HFFc6 (cell line): ENCODE measurements around the gene SALL3. TPM values are rescaled to one million over a fixed set of nuclear protein-coding genes. Genes with fewer than 3 reads are reported as not detected.

Experiments
- DNase-seq: peaks from one replicate; pipeline ENCODE4 v3.0.0-alpha.2; 2018
- H3K27ac Mint-ChIP-seq: 2 replicates; pipeline ENCODE4 v1.8.0; 2020; ENCODE audit warnings: mild to moderate bottlenecking, mixed read lengths
- H3K27me3 Mint-ChIP-seq: 2 replicates; pipeline ENCODE4 v1.8.0; 2021; ENCODE audit warnings: mild to moderate bottlenecking, moderate library complexity, mixed read lengths; ENCODE audit not compliant: insufficient read depth
- H3K36me3 Mint-ChIP-seq: 2 replicates; pipeline ENCODE4 v1.8.0; 2021; ENCODE audit warnings: low read depth, mixed read lengths
- H3K4me1 Mint-ChIP-seq: 2 replicates; pipeline ENCODE4 v1.8.0; 2020; ENCODE audit warnings: low read depth, mixed read lengths
- H3K4me3 Mint-ChIP-seq: 2 replicates; pipeline ENCODE4 v1.8.0; 2020; ENCODE audit warnings: mild to moderate bottlenecking, moderate library complexity, mixed read lengths
- H3K9me3 Mint-ChIP-seq: 2 replicates; pipeline ENCODE4 v1.8.0; 2020; ENCODE audit warnings: mild to moderate bottlenecking, mixed read lengths
- total RNA-seq, 6 experiments: library from RNA; stranded (reverse); fragmentation: NEBNext Ultra II Directional; extraction: Animal tissue kit (Norgen Biotek cat#: 25700); gene quantifications; 2 replicates in 1 of 6; 3 replicates in 5 of 6; pipeline ENCODE4 v1.2.3, GENCODE V29; 2021
- TF ChIP-seq, protein P1 (sequence below): fragments of 200-600 bp; sonication (generic); IDR thresholded peaks from 2 replicates; pipeline ENCODE4 v1.5.0; 2021; ENCODE audit warnings: antibody characterized with exemption, mild to moderate bottlenecking

Gene SALL3
- total RNA-seq, 6 experiments from 2014 or later = not detected

DNA sequence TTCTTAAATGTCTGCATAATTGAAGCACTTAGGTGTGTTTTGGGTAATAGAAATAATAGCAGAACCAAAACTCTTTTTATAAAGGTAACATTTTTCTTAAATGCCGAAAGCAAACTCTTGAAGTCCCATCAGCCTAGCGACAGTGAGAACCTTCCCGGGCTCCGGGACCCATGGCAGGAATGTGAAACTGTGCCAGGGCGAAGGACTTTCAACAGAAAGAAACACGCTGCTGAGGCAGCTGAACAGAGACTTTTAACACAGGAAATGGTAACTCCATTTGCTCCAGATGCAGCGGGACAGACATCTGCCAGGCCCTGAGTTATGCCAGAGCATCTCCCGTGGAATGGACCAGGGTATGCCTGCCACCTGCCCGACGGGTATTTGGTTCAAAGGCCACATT lies 34.3 kb downstream of the SALL3 start:
- H3K36me3 Mint-ChIP-seq = no peaks in the 10 kb centered on the region
- no peaks in the 10 kb centered on the region; the same call in 1 of the 2 replicates for H3K9me3 Mint-ChIP-seq
- peaks cover 9% of the 10 kb centered on the region for H3K27me3 Mint-ChIP-seq
- DNase-seq = no peak
- TF ChIP-seq, protein P1, sequence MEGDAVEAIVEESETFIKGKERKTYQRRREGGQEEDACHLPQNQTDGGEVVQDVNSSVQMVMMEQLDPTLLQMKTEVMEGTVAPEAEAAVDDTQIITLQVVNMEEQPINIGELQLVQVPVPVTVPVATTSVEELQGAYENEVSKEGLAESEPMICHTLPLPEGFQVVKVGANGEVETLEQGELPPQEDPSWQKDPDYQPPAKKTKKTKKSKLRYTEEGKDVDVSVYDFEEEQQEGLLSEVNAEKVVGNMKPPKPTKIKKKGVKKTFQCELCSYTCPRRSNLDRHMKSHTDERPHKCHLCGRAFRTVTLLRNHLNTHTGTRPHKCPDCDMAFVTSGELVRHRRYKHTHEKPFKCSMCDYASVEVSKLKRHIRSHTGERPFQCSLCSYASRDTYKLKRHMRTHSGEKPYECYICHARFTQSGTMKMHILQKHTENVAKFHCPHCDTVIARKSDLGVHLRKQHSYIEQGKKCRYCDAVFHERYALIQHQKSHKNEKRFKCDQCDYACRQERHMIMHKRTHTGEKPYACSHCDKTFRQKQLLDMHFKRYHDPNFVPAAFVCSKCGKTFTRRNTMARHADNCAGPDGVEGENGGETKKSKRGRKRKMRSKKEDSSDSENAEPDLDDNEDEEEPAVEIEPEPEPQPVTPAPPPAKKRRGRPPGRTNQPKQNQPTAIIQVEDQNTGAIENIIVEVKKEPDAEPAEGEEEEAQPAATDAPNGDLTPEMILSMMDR = no peak
- H3K27ac Mint-ChIP-seq = no peak overlapping the region
- H3K4me3 Mint-ChIP-seq = no peak overlapping the region
- no peaks in the 10 kb centered on the region for H3K4me1 Mint-ChIP-seq

- no peak for DNase-seq
- TF ChIP-seq, protein P1 = no peak
- Mint-ChIP-seq H3K27me3 (peaks cover 6% of the 10 kb centered on the region), H3K9me3 (0 out of 2 replicates have a peak, but pooled peaks cover 6% of the 10 kb centered on the region), H3K4me3 (no peak overlapping the region), H3K4me1 (no peaks in the 10 kb centered on the region), H3K36me3 (no peaks in the 10 kb centered on the region), H3K27ac (no peak overlapping the region)
Observed at GRCh38 chr18:79018911-79019310, 39.3 kb downstream of the SALL3 start.

DNA sequence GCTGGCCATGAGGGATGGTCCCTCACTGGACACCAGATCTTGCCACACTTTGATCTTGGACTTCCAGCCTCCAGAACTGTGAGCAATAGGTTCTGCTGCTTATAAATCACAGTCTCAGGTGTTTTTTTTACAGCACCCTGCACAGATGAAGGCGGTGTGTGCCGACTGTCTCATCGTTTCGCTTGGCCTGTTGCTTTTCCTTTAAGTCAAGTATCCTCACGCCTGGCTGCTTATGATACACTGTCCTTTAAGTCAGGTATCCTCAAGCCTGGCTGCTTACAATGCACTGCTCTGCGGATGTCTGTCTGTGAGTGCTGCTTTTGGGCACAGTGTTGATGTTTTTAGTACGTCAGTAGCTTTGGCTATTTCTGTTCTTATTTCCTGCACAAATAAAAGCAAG lies 40.3 kb downstream of the SALL3 start:
- Mint-ChIP-seq H3K27me3 (peaks cover 6% of the 10 kb centered on the region), H3K9me3 (peaks cover 6% of the 10 kb centered on the region; the same call in 1 of the 2 replicates), H3K36me3 (no peaks in the 10 kb centered on the region), H3K4me1 (no peaks in the 10 kb centered on the region), H3K4me3 (no peak overlapping the region), H3K27ac (no peak overlapping the region)
- DNase-seq = no peak
- TF ChIP-seq, protein P1 = no peak

DNA sequence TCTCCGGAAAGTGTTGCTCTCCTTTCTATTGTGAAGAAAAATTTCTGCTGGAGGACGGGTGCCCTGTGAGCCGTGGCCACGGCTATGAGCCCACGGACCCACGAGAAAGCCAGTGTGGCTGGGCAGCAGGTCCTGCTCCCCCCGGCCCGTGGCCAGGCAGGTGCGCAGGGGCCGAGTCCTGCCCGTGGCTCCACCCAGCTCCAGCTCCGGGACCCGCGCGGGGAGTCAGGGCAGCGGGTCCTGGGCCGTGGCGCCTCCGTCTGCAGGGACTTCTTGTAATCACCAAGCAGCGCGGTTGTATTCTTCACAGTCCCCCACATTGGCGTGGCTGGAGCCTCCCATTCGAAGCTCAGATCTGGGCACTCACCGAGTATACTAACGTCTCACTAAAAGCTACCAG lies 43.0 kb downstream of the SALL3 start:
- no peaks in the 10 kb centered on the region for H3K36me3 Mint-ChIP-seq
- no peak overlapping the region for H3K27ac Mint-ChIP-seq
- H3K4me1 Mint-ChIP-seq = no peaks in the 10 kb centered on the region
- peaks cover 6% of the 10 kb centered on the region; the same call in 1 of the 2 replicates for H3K9me3 Mint-ChIP-seq
- no peak overlapping the region for H3K4me3 Mint-ChIP-seq
- TF ChIP-seq, protein P1 = no peak
- no peak for DNase-seq
- H3K27me3 Mint-ChIP-seq = peaks cover 4% of the 10 kb centered on the region; the same call in 1 of the 2 replicates

- H3K4me1 Mint-ChIP-seq = no peaks in the 10 kb centered on the region
Observed at GRCh38 chr18:79026491-79026890, 46.9 kb downstream of the SALL3 start.

More at GRCh38 chr18:79026491-79026890, 46.9 kb downstream of the SALL3 start:
- TF ChIP-seq, protein P1 = no peak
- no peaks in the 10 kb centered on the region for H3K36me3 Mint-ChIP-seq
- no peak overlapping the region for H3K4me3 Mint-ChIP-seq
- DNase-seq = no peak
- H3K9me3 Mint-ChIP-seq = peaks cover 13% of the 10 kb centered on the region; the same call in 1 of the 2 replicates
- H3K27ac Mint-ChIP-seq = no peak overlapping the region
- H3K27me3 Mint-ChIP-seq = peaks cover 2% of the 10 kb centered on the region; the same call in 1 of the 2 replicates
